22Rv1 (cell line): Measurements from ENCODE around the gene SHISA5.

Experiments
- H3K27ac ChIP-seq: fragments of 450-650 bp; 2 replicates; pipeline ENCODE4 v1.5.1; 2017
- CTCF ChIP-seq: fragments of 450-650 bp; IDR thresholded peaks from 2 replicates; pipeline ENCODE4 v1.5.1; 2017; ENCODE audit warnings: mild to moderate bottlenecking
- ZFX ChIP-seq: fragments of 450-650 bp; IDR thresholded peaks from 2 replicates; pipeline ENCODE4 v1.6.1; 2017; ENCODE audit warnings: antibody characterized with exemption, borderline replicate concordance

Gene SHISA5

GRCh38 chr3:48437812-48438211, 66.2 kb downstream of the SHISA5 start:
- TF ChIP-seq CTCF (no peak), ZFX (no peak)
- H3K27ac ChIP-seq: no peak overlapping the region

- no peak overlapping the region; the same call in 1 of the 2 replicates for H3K27ac ChIP-seq
- TF ChIP-seq ZFX (no peak), CTCF (no peak)
These were observed 67.1 kb downstream of the SHISA5 start for GRCh38 chr3:48436855-48437254.

- H3K27ac ChIP-seq: no peak overlapping the region
- TF ChIP-seq ZFX: no peak
- TF ChIP-seq CTCF: no peak
These were observed 67.5 kb downstream of the SHISA5 start for GRCh38 chr3:48436477-48436787.

- H3K27ac ChIP-seq: no peak overlapping the region
These were observed 68.0 kb downstream of the SHISA5 start for GRCh38 chr3:48435774-48436476.

GRCh38 chr3:48435223-48435595, 68.8 kb downstream of the SHISA5 start:
- TF ChIP-seq ZFX: no peak
- no peak for TF ChIP-seq CTCF
- H3K27ac ChIP-seq: no peak overlapping the region

More at GRCh38 chr3:48435774-48436476, 68.0 kb downstream of the SHISA5 start:
- peak; percentile 100 for TF ChIP-seq CTCF
- no peak for TF ChIP-seq ZFX

- TF ChIP-seq ZFX (no peak), CTCF (no peak)
- no peak overlapping the region for H3K27ac ChIP-seq
These were observed 69.3 kb downstream of the SHISA5 start for GRCh38 chr3:48434591-48435222.

- TF ChIP-seq CTCF: no peak
- TF ChIP-seq ZFX: no peak
- no peak overlapping the region for H3K27ac ChIP-seq
These were observed 70.4 kb downstream of the SHISA5 start for GRCh38 chr3:48433472-48434118.
